Measurements from ENCODE around the gene RUFY3. TPM values are rescaled to one million over a fixed set of nuclear protein-coding genes. Genes with fewer than 3 reads are reported as not detected.
A peak's percentile ranks its signal among the peaks of the same experiment; 100 is the strongest.

Gene RUFY3
- total and polyA plus RNA-seq, 2 of the 13 experiments (the other 11 are each of a cell fraction or from before 2014, with no cell fraction given): 17.9 to 25.3 TPM

- TF ChIP-seq NFAT5 (CRISPR knock-in tag; IDR thresholded peaks at IDR 0.05): no peak
- peak; percentile 34; the same call in 1 of the 2 replicates for TF ChIP-seq SMC3 (IDR thresholded peaks at IDR 0.05; ENCODE audit: low read length)
- peak; percentile 79 for TF ChIP-seq TAF1 (CRISPR knock-in tag; IDR thresholded peaks at IDR 0.05)
- TF ChIP-seq PCBP2 (optimal IDR thresholded peaks at IDR 0.05; ENCODE audit: low read depth, low read length, poor library complexity, severe bottlenecking): no peak
- TF ChIP-seq NR2C2 (CRISPR knock-in tag; IDR thresholded peaks at IDR 0.05; ENCODE audit: borderline replicate concordance): peak; percentile 96
- peak; percentile 62; the same call in 1 of the 2 replicates for TF ChIP-seq EHMT2 (IDR thresholded peaks at IDR 0.05; ENCODE audit: borderline replicate concordance, low read depth, low read length)
- peak; percentile 85 for TF ChIP-seq HINFP (CRISPR knock-in tag; IDR thresholded peaks at IDR 0.05; ENCODE audit: low read depth)
- TF ChIP-seq CENPX (CRISPR knock-in tag; IDR thresholded peaks at IDR 0.05): no peak
- TF ChIP-seq ZNF20 (CRISPR knock-in tag; IDR thresholded peaks at IDR 0.05): no peak
- TF ChIP-seq SMARCE1 (IDR thresholded peaks at IDR 0.05; ENCODE audit: borderline replicate concordance): no peak
- TF ChIP-seq HNF4G (IDR thresholded peaks at IDR 0.05; ENCODE audit: borderline replicate concordance, low read depth, low read length): no peak; the same call in 1 of the 2 replicates
- 0 out of 2 replicates have a peak, but pooled peaks have one; percentile 24 for TF ChIP-seq HNF4G (CRISPR knock-in tag; IDR thresholded peaks at IDR 0.05; ENCODE audit: borderline replicate concordance, low read depth)
- TF ChIP-seq DZIP1 (CRISPR knock-in tag; IDR thresholded peaks at IDR 0.05): no peak
- peak; percentile 98 for TF ChIP-seq PHF5A (CRISPR knock-in tag; IDR thresholded peaks at IDR 0.05; ENCODE audit: low read depth, unreplicated experiment)
- peak; percentile 89 for TF ChIP-seq HOMEZ (CRISPR knock-in tag; IDR thresholded peaks at IDR 0.05; ENCODE audit: low read depth)
- TF ChIP-seq ZNF570 (CRISPR knock-in tag; IDR thresholded peaks at IDR 0.05; ENCODE audit: borderline replicate concordance): no peak
- no peak for TF ChIP-seq ZNF816 (CRISPR knock-in tag; IDR thresholded peaks at IDR 0.05; ENCODE audit: borderline replicate concordance)
Observed at GRCh38 chr4:70687821-70688794, 33.7 kb upstream of the RUFY3 start, which contains the start of gene UTP3 (continued).
